DOHH2 (cell line): Measurements from ENCODE around the gene RESP18.
"Not testable (repeated sequence)": the region's sequence is repeated elsewhere in the genome, so short reads cannot be mapped to it uniquely, and the experiment has no call there.

Source experiments
- H3F3A ChIP-seq: fragments of 200-600 bp; sonication (generic), shearing (Covaris generic); 2 replicates; pipeline ENCODE4 v1.6.0; 2016; ENCODE audit warnings: antibody characterized with exemption, mild to moderate bottlenecking; ENCODE audit not compliant: control insufficient read depth, insufficient read depth
- H3K27ac ChIP-seq: fragments of 200-600 bp; sonication (generic); 2 replicates; pipeline ENCODE4 v1.5.1; 2014; ENCODE audit warnings: low read depth, mild to moderate bottlenecking, low read length, moderate library complexity
- H3K27me3 ChIP-seq: fragments of 200-600 bp; sonication (generic); 2 replicates; pipeline ENCODE4 v1.6.1; 2014; ENCODE audit warnings: mild to moderate bottlenecking, low read length, mixed read lengths; ENCODE audit not compliant: control insufficient read depth
- H3K36me3 ChIP-seq: fragments of 200-600 bp; sonication (generic); 2 replicates; pipeline ENCODE4 v1.6.1; 2014; ENCODE audit warnings: mild to moderate bottlenecking, low read length, moderate library complexity, mixed read lengths; ENCODE audit not compliant: control insufficient read depth
- H3K4me1 ChIP-seq: fragments of 200-600 bp; sonication (generic); 2 replicates; pipeline ENCODE4 v1.6.1; 2014; ENCODE audit warnings: mild to moderate bottlenecking, low read length, mixed read lengths; ENCODE audit not compliant: control insufficient read depth
- H3K4me2 ChIP-seq: fragments of 200-600 bp; sonication (generic); 2 replicates; pipeline ENCODE4 v1.6.0; 2014; ENCODE audit warnings: mild to moderate bottlenecking, low read length, moderate library complexity
- H3K4me3 ChIP-seq: fragments of 200-600 bp; sonication (generic); 2 replicates; pipeline ENCODE4 v1.5.1; 2014; ENCODE audit warnings: mild to moderate bottlenecking, low read length, mixed read lengths
- H3K79me2 ChIP-seq: fragments of 200-600 bp; sonication (generic); 2 replicates; pipeline ENCODE4 v1.6.1; 2014; ENCODE audit warnings: mild to moderate bottlenecking, low read length, mixed read lengths; ENCODE audit not compliant: control insufficient read depth
- H3K9me2 ChIP-seq: fragments of 200-600 bp; sonication (generic); replicated peaks from 2 replicates; pipeline ENCODE4 v1.6.1; 2014; ENCODE audit warnings: mild to moderate bottlenecking, low read length, mixed read lengths; ENCODE audit not compliant: control insufficient read depth
- H3K9me3 ChIP-seq: fragments of 200-600 bp; sonication (generic); 2 replicates; pipeline ENCODE4 v1.6.1; 2014; ENCODE audit warnings: antibody characterized with exemption, low read length, mixed read lengths; ENCODE audit not compliant: control insufficient read depth, insufficient read depth
- H4K20me1 ChIP-seq: fragments of 200-600 bp; sonication (generic); 2 replicates; pipeline ENCODE4 v1.6.0; 2014; ENCODE audit warnings: low read depth, mild to moderate bottlenecking, antibody characterized with exemption, low read length, moderate library complexity; ENCODE audit not compliant: control insufficient read depth, insufficient read depth
- CTCF ChIP-seq: fragments of 200-600 bp; sonication (generic); IDR thresholded peaks from one replicate; pipeline ENCODE4 v1.5.1; 2014; ENCODE audit warnings: antibody characterized with exemption, mild to moderate bottlenecking, low read depth, low read length; ENCODE audit not compliant: poor library complexity, severe bottlenecking
- EZH2phosphoT487 ChIP-seq: fragments of 200-600 bp; sonication (generic); IDR thresholded peaks from 2 replicates; pipeline ENCODE4 v1.6.1; 2017; ENCODE audit warnings: borderline replicate concordance, mild to moderate bottlenecking, antibody characterized with exemption, low read length, moderate library complexity, mixed read lengths

The RESP18 gene

GRCh38 chr2:219287580-219288265, 44.8 kb downstream of the RESP18 start:
- TF ChIP-seq EZH2phosphoT487 (no peak), CTCF (no peak)
- H3K36me3 ChIP-seq: peaks cover 11% of the 10 kb centered on the region; the same call in 1 of the 2 replicates
- H3F3A ChIP-seq: no peaks in the 10 kb centered on the region
- H4K20me1 ChIP-seq: no peaks in the 10 kb centered on the region
- no peaks in the 10 kb centered on the region for H3K4me1 ChIP-seq
- no peak overlapping the region for H3K4me3 ChIP-seq
- H3K4me2 ChIP-seq: no peak overlapping the region
- H3K27ac ChIP-seq: no peak overlapping the region
- H3K9me2 ChIP-seq: no peaks in the 10 kb centered on the region
- H3K27me3 ChIP-seq: no peaks in the 10 kb centered on the region
- no peaks in the 10 kb centered on the region for H3K9me3 ChIP-seq
- no peaks in the 10 kb centered on the region for H3K79me2 ChIP-seq

DNA sequence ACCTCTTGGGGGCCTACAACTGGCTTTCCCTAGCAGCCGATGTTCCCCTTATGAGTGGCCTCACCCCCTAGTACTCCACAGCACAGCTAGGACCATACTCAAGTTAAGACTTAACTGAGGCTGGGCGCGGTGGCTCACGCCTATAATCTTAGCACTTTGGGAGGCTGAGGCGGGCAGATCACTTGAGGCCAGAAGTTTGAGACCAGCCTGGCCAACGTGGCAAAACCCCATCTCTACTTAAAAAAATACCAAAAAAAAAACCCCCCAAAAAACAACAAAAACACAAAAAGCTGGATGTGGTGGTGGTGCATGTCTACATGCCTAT, 45.5 kb downstream of the RESP18 start:
- H3K79me2 ChIP-seq, H3F3A ChIP-seq, H3K4me2 ChIP-seq, H3K27me3 ChIP-seq, H3K27ac ChIP-seq, H3K9me3 ChIP-seq, H4K20me1 ChIP-seq, H3K9me2 ChIP-seq, H3K4me3 ChIP-seq, H3K4me1 ChIP-seq: not testable (repeated sequence)
- H3K36me3 ChIP-seq: peaks cover 17% of the 10 kb centered on the region

DNA sequence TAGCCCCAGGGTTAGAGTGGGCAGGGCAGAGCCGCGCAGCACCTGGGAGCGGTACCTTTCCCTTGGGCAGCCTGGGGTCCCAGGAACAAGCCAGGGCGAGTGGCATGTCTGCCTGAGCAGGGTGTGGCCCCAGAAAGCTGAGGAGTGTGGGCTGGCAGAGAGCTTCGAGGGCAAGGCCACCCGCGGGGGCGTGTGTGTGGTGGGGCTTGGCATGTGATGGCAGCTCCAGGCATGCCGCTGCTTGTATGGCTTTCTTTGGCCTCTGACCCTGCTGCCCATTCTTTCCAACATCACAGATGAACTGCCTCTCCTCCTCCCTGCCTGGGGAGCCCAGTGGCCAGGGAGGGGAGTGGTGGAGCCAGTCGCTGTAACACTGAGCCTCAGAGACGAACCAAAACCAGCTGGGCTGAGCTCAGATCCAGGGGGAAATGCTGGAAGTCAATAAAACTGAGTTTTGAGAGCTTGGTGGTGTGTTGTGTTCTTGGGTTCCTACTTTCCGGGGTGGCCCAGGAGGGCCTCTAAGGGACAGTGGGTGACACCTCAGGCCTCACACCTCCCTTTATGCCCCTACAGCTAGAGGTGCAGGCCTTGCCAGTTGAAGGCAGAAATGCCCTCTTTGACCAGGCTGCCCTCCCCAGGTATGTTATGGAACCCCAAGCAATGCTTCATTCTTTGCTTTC, 46.0 kb downstream of the RESP18 start:
- no peak overlapping the region for H3K27ac ChIP-seq
- H3K4me3 ChIP-seq: no peak overlapping the region
- no peak for TF ChIP-seq CTCF
- TF ChIP-seq EZH2phosphoT487: no peak
- no peaks in the 10 kb centered on the region for H3K79me2 ChIP-seq
- H3K4me2 ChIP-seq: no peak overlapping the region
- H3K9me2 ChIP-seq: no peaks in the 10 kb centered on the region
- no peaks in the 10 kb centered on the region for H3F3A ChIP-seq
- H3K4me1 ChIP-seq: no peaks in the 10 kb centered on the region
- H3K9me3 ChIP-seq: no peaks in the 10 kb centered on the region
- H3K27me3 ChIP-seq: no peaks in the 10 kb centered on the region
- H4K20me1 ChIP-seq: no peaks in the 10 kb centered on the region
- H3K36me3 ChIP-seq: peaks cover 22% of the 10 kb centered on the region

DNA sequence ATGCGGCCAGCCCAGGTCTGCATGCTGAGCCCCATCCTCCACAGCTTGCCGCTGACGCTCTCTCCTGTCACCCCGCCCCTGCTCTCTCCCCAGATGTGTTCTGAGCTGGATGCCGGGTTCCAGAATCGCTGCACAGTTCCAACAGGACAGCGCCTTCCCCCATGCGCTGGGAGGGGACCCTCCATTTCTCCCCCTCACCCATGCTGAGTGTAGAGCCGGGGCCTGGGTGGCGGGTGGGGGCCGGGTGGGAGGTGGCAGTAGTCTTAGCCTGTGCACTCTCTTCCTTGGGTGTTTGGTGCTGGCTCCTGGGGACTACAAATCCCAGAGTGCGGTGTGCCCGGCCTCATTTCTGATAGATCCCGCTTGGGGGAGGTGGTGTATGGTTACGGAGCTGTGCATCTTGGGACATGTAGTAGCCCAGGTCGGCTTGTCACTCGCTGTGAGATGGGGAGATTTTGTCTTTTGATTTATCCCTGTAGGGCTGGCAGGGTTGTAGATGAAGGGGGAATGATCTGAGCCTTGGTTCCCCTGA, 46.6 kb downstream of the RESP18 start:
- Histone ChIP-seq H3F3A (no peaks in the 10 kb centered on the region), H3K36me3 (peaks cover 24% of the 10 kb centered on the region), H4K20me1 (no peaks in the 10 kb centered on the region), H3K4me1 (no peaks in the 10 kb centered on the region), H3K4me2 (no peak overlapping the region), H3K9me3 (no peaks in the 10 kb centered on the region), H3K27ac (no peak overlapping the region), H3K9me2 (no peaks in the 10 kb centered on the region), H3K27me3 (no peaks in the 10 kb centered on the region), H3K79me2 (no peaks in the 10 kb centered on the region), H3K4me3 (no peak overlapping the region)
- TF ChIP-seq EZH2phosphoT487 (no peak), CTCF (no peak)
